HG02840 (cell line): ENCODE results near the gene TWIST2.

Experiments used
- ATAC-seq: cut with Tn5 transposase; IDR thresholded peaks from one replicate; pipeline ENCODE4 v1.9.1; 2021; ENCODE audit warnings: mild to moderate bottlenecking, moderate library complexity, moderate number of reproducible peaks; ENCODE audit not compliant: unreplicated experiment, low FRiP score

The TWIST2 gene

GRCh38 chr2:238947920-238948710, 100.2 kb downstream of the TWIST2 start:
- ATAC-seq, result no peak

GRCh38 chr2:238948765-238949641, 101.1 kb downstream of the TWIST2 start:
- ATAC-seq, result no peak

- no peak for ATAC-seq
These were observed 101.9 kb downstream of the TWIST2 start for GRCh38 chr2:238949710-238950345.

- ATAC-seq, result no peak
These were observed 102.7 kb downstream of the TWIST2 start for GRCh38 chr2:238950551-238950950.

GRCh38 chr2:238952261-238952919, 104.5 kb downstream of the TWIST2 start:
- ATAC-seq, result no peak

- no peak for ATAC-seq
These were observed 107.1 kb downstream of the TWIST2 start for GRCh38 chr2:238954841-238955591.

GRCh38 chr2:238955648-238956531, 108.0 kb downstream of the TWIST2 start:
- no peak for ATAC-seq

- ATAC-seq, result no peak
These were observed 108.8 kb downstream of the TWIST2 start for GRCh38 chr2:238956676-238957075.
